Heart left ventricle (tissue), 16 donors: ENCODE results near the gene TLR1. TPM values are rescaled to one million over a fixed set of nuclear protein-coding genes. Genes with fewer than 3 reads are reported as not detected.
"Not testable (repeated sequence)": the region's sequence is repeated elsewhere in the genome, so short reads cannot be mapped to it uniquely, and the experiment has no call there.

ENCODE experiments used
- ATAC-seq, 4 donors: fragments of 200-7000 bp; cut with Tn5 transposase; one replicate each; pipeline ENCODE4 v1.9.1; 2020 to 2022; ENCODE audit warnings: moderate library complexity in 4 of 4, mild to moderate bottlenecking in 3 of 4, moderate number of reproducible peaks in 1 of 4
- DNase-seq, 5 donors: peaks; one replicate each; pipeline ENCODE4 v3.0.0-alpha.2; 2020
- H3K27ac ChIP-seq, 12 donors: fragments of 200-600 bp; sonication (generic) in 4 of 12; one replicate each; pipeline versions ENCODE4 v1.5.0 to v1.8.0; 2016 to 2022; ENCODE audit warnings: mild to moderate bottlenecking in 2 of 12
- H3K27me3 ChIP-seq, 9 donors: fragments of 200-600 bp; sonication (generic) in 2 of 9; one replicate each; pipeline versions ENCODE4 v1.5.1 to v1.8.0; 2016 to 2022; ENCODE audit warnings: mild to moderate bottlenecking in 3 of 9
- H3K36me3 ChIP-seq, 9 donors: fragments of 200-600 bp; sonication (generic) in 2 of 9; one replicate each; pipeline versions ENCODE4 v1.5.0 to v1.8.0; 2018 to 2022; ENCODE audit warnings: mild to moderate bottlenecking in 2 of 9
- H3K4me1 ChIP-seq, 12 donors: fragments of 200-600 bp; sonication (generic) in 4 of 12; one replicate each; pipeline versions ENCODE4 v1.5.0 to v1.8.0; 2016 to 2022; ENCODE audit warnings: mild to moderate bottlenecking in 3 of 12
- H3K4me3 ChIP-seq, 12 donors: fragments of 200-600 bp; sonication (generic) in 4 of 12; one replicate each; pipeline versions ENCODE4 v1.5.0 to v1.8.0; 2017 to 2022; ENCODE audit warnings: mild to moderate bottlenecking in 9 of 12, moderate library complexity in 4 of 12
- H3K9me3 ChIP-seq, 12 donors: fragments of 200-600 bp; sonication (generic) in 4 of 12; one replicate each; pipeline versions ENCODE4 v1.5.0 to v1.8.0; 2016 to 2022; ENCODE audit warnings: mild to moderate bottlenecking in 1 of 12
- CTCF ChIP-seq, 12 donors: fragments of 200-600 bp; sonication (generic) in 4 of 12; IDR thresholded peaks; one replicate each; pipeline versions ENCODE4 v1.5.0 to v1.8.0; 2018 to 2022; ENCODE audit warnings: antibody characterized with exemption in 12 of 12, mild to moderate bottlenecking in 5 of 12
- POLR2A ChIP-seq, 2 donors: fragments of 450-650 bp; IDR thresholded peaks; one replicate each; pipeline ENCODE4 v1.6.1; 2017; ENCODE audit warnings: antibody characterized with exemption in 2 of 2, mild to moderate bottlenecking in 2 of 2, moderate library complexity in 2 of 2
- WGBS, 4 donors: extraction: QIAGEN DNeasy Blood & Tissue Kit in 2 of 4; methylation state at CpG; one replicate each; pipeline versions ENCODE4 v1.1.5 to v1.1.7; 2013 to 2018; 5-methylcytosine and 5-hydroxymethylcytosine counted together
- intact Hi-C, 10 donors: fragments of 100-400 bp; cut with DNase I; formaldehyde crosslinking; loops; one replicate each; pipeline versions ENCODE4 v1.11.1 to v1.14.2; 2022
- polyA plus RNA-seq, 2 donors: library from polyadenylated mRNA; stranded (reverse); fragments of 200-250 nt; gene quantifications; one replicate each; pipeline ENCODE4 v1.2.3, GENCODE V29; 2013
- total RNA-seq, 9 donors: library from RNA; depleted of rRNA in 2 of 9; stranded (reverse); fragments of >200 nt in 2 of 9; fragmentation: NEBNext Ultra II Directional in 3 of 9; extraction: Animal tissue kit (Norgen Biotek cat#: 25700) in 3 of 9; gene quantifications; one replicate each; pipeline versions ENCODE4 v1.1.0 to v1.2.4, GENCODE V29; 2016 to 2023
- donor health status: ischemic (EF 13 %, LVEDD 7.1; RV severe dilation, severe dysfunction).
- donor health status: healthy with polysubstance abuse.
- donor health status: DM: no; HTN: yes; CAD: no.
- donor health status: DM: no; HTN: no; CAD: no.
- donor health status: ischemic (EF 25% LVEDD 6.9; RV normal size, moderate dysfunction).
- donor health status: ischemic (EF 25% LVEDD 5.7; RV mildly dilated, moderate dysfunction).
- donor health status: healthy.
- donor health status: DM: yes; HTN: yes; CAD: no.
- donor health status: ischemic (EF 35%, LVEDD 5.7; RV mildly dilated, moderate dysfunction).
- donor health status: nonischemic (EF 11% LVEDD 7.7; RV severe dilation, severe dysfunction).
- donor health status: DM: yes; HTN: yes; CAD: no.
- donor health status: PGD.
- donor health status: ischemic (EF 29% LVEDD 5.4; RV normal size, mild dysfunction).
- donor health status: nonischemic (EF 23%, LVEDD 6.1; RV moderate dilation, normal function).

TLR1 gene
- total and polyA plus RNA-seq, 11 donors, result 0.34 to 31.8 (median 2.8) TPM

GRCh38 chr4:38769441-38769840 lies 35.1 kb downstream of the TLR1 start:
- peak overlapping the region in 2 of 12 donors; percentile 30 to 72 for H3K27ac ChIP-seq
- peaks cover 0 to 21% (median 0%) of the 10 kb centered on the region in 12 donors for H3K4me1 ChIP-seq
- H3K27me3 ChIP-seq, result no peaks in the 10 kb centered on the region
- no peak for ATAC-seq
- intact Hi-C loops, result loop anchor here in 1 of 10 donors (10.0 kb wide), 2 partner anchors 75 to 365 kb away; no protein-coding TSS in a partner anchor
- H3K9me3 ChIP-seq, result peaks cover 0 to 2% (median 0%) of the 10 kb centered on the region in 12 donors
- TF ChIP-seq CTCF (IDR thresholded peaks at IDR 0.05), result no peak
- TF ChIP-seq POLR2A (IDR thresholded peaks at IDR 0.05), result no peak
- 55 to 76% (median 61%) methylated on average over 2 of the region's 2 CpGs for WGBS, 4 donors
- DNase-seq, result no peak
- H3K4me3 ChIP-seq, result no peak overlapping the region
- H3K36me3 ChIP-seq, result no peaks in the 10 kb centered on the region

GRCh38 chr4:38768968-38769394 lies 35.6 kb downstream of the TLR1 start:
- Histone ChIP-seq H3K9me3 (no peaks in the 10 kb centered on the region), H3K27ac (peak overlapping the region in 3 of 12 donors; percentile 4 to 72 (median 30)), H3K36me3 (no peaks in the 10 kb centered on the region), H3K4me3 (no peak overlapping the region), H3K4me1 (peaks cover 0 to 21% (median 0%) of the 10 kb centered on the region in 12 donors), H3K27me3 (no peaks in the 10 kb centered on the region)
- 51 to 63% (median 58%) methylated on average over 5 of the region's 5 CpGs for whole genome bisulfite sequencing, 4 donors
- ATAC-seq (peak in 3 of 4 donors; percentile 49 to 72 (median 64)), DNase-seq (no peak)
- intact Hi-C loops, result loop anchor here in 1 of 10 donors (10.0 kb wide), 2 partner anchors 76 to 366 kb away; no protein-coding TSS in a partner anchor
- TF ChIP-seq CTCF (IDR thresholded peaks at IDR 0.05), result no peak
- no peak for TF ChIP-seq POLR2A (IDR thresholded peaks at IDR 0.05)

GRCh38 chr4:38766940-38767339 lies 37.7 kb downstream of the TLR1 start:
- intact Hi-C loops, result loop anchor here in 1 of 10 donors (10.0 kb wide), 2 partner anchors 78 to 368 kb away; no protein-coding TSS in a partner anchor
- not testable (repeated sequence) for ATAC-seq
- 98 to 100% (median 98%) methylated on average over 2 of the region's 2 CpGs for WGBS, 4 donors

GRCh38 chr4:38765382-38765781 lies 39.2 kb downstream of the TLR1 start:
- Histone ChIP-seq H3K36me3 (no peaks in the 10 kb centered on the region), H3K4me3 (no peak overlapping the region), H3K4me1 (peaks cover 0 to 39% (median 0%) of the 10 kb centered on the region in 12 donors), H3K27me3 (no peaks in the 10 kb centered on the region), H3K9me3 (no peaks in the 10 kb centered on the region), H3K27ac (no peak overlapping the region)
- TF ChIP-seq CTCF (IDR thresholded peaks at IDR 0.05) (no peak), POLR2A (IDR thresholded peaks at IDR 0.05) (no peak)
- DNase-seq, result no peak
- intact Hi-C loops, result loop anchor here in 1 of 10 donors (10.0 kb wide), 2 partner anchors 79 to 369 kb away; no protein-coding TSS in a partner anchor
- 93 to 97% (median 96%) methylated on average over 3 of the region's 3 CpGs for WGBS, 4 donors
- ATAC-seq, result no peak

More at GRCh38 chr4:38766940-38767339, 37.7 kb downstream of the TLR1 start:
- H3K27me3 ChIP-seq, H3K9me3 ChIP-seq, DNase-seq, H3K27ac ChIP-seq, H3K36me3 ChIP-seq, H3K4me3 ChIP-seq: not testable (repeated sequence)
- H3K4me1 ChIP-seq, result peaks cover 0 to 28% (median 0%) of the 10 kb centered on the region in 12 donors
